ENCODE measurements around the gene MYL5.
"Not testable (repeated sequence)": the region's sequence is repeated elsewhere in the genome, so short reads cannot be mapped to it uniquely, and the experiment has no call there.

Gene MYL5

DNA sequence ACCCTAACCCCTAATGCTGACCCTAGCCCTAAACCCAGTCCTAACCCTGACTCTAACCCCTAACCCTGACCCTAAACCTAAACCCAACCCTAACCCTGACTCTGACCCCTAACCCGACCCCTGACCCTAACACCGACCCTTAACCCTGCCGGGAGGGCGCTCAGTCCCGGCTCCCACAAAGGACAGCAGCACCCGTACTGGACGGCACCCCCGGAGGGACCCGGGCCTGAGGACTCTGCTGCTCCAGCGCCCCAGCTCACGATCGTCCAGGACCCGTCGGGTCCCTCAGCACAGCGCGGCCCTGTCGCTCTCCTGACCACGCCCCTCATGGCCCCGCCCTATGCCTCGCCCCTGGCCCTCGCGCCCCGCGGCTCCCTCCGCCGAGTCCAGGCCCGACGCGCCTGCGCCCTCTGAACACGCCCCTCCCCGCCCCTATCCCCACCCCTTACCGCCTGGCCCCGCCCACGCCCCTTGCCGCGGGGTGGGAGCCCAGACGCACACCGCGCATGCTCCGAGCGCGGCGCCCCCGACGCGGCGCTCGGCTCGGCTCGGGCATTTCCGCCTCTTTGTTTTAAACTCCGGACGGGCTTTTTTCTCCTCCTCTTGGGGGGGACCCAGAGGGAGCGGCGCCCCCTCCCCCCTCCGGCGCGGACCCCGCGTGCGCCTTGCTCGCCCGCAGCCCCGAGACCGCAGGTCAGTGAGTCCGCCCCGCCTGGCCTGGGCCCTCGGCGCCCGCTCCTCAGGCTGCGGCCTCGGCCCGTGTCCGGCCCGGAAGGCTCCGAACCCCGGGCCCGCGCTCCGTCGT lies 31.1 kb downstream of the MYL5 start, which contains the start of gene PCGF3:
Gene PCGF3, plus strand, starts transcription at position 555 of the 805 bp plus-strand sequence. CDS start 27,849 bp downstream, outside the sequence.
- Histone ChIP-seq H3K27me3 (ENCODE audit: control insufficient read depth, insufficient read depth, low read length) (no peaks in the 10 kb centered on the region), H3K9ac (ENCODE audit: low read length) (peak within 1 kb of the TSS; percentile 99), H3K9me3 (ENCODE audit: control insufficient read depth, low read length) (no peaks in the 10 kb centered on the region), H3K4me3 (ENCODE audit: low read length) (peak within 1 kb of the TSS; percentile 87), H3K4me1 (ENCODE audit: control insufficient read depth, insufficient read depth, low read length) (peaks cover 59% of the 10 kb centered on the region), H3K36me3 (ENCODE audit: control insufficient read depth, insufficient read depth, low read length) (no peaks in the 10 kb centered on the region)

GRCh38 chr4:706083-706633 lies 31.8 kb downstream of the MYL5 start:
- H3K9ac ChIP-seq (ENCODE audit: low read length) = peak overlapping the region; percentile 99
- H3K9me3 ChIP-seq (ENCODE audit: control insufficient read depth, low read length); H3K36me3 ChIP-seq (ENCODE audit: control insufficient read depth, insufficient read depth, low read length); H3K27me3 ChIP-seq (ENCODE audit: control insufficient read depth, insufficient read depth, low read length): not testable (repeated sequence)
- peaks cover 52% of the 10 kb centered on the region for H3K4me1 ChIP-seq (ENCODE audit: control insufficient read depth, insufficient read depth, low read length)
- H3K4me3 ChIP-seq (ENCODE audit: low read length) = peak overlapping the region; percentile 87

DNA sequence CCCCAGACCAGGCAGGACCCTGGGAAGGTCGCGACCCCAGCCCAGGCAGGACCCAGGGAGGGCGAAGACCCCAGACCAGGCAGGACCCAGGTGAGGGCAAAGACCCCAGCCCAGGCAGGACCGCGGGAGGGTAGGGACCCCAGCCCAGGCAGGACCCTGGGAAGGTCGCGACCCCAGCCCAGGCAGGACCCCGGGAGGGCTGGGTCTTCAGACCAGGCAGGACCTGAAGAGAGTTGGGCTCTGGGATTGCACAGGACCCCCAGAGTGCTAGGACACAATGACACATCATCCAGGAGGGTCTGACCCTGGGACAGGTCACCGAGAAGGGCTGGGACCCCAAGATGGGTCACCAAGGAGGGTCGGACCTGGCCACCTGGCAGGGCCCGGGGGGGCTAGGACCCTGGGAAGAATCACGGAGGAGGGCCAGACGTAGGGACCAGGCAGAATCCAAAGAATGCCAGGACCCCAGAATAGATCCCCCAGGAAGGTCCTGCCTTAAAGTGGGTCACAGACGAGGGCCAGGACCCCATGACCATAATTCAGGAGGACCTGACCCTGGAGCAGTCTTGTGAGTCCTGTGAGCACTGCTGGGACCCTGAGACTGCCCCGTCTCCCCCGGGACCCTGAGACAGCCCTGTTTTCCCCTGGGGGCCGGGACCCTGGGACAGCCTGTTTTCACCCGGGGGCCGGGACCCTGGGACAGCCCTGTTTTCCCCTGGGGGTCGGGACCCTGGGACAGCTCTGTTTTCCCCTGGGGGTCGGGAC lies 32.7 kb downstream of the MYL5 start:
- Histone ChIP-seq H3K9me3 (ENCODE audit: control insufficient read depth, low read length) (no peaks in the 10 kb centered on the region), H3K9ac (ENCODE audit: low read length) (peak overlapping the region; percentile 99), H3K4me3 (ENCODE audit: low read length) (no peak overlapping the region), H3K4me1 (ENCODE audit: control insufficient read depth, insufficient read depth, low read length) (peaks cover 49% of the 10 kb centered on the region), H3K27me3 (ENCODE audit: control insufficient read depth, insufficient read depth, low read length) (no peaks in the 10 kb centered on the region), H3K36me3 (ENCODE audit: control insufficient read depth, insufficient read depth, low read length) (no peaks in the 10 kb centered on the region)

DNA sequence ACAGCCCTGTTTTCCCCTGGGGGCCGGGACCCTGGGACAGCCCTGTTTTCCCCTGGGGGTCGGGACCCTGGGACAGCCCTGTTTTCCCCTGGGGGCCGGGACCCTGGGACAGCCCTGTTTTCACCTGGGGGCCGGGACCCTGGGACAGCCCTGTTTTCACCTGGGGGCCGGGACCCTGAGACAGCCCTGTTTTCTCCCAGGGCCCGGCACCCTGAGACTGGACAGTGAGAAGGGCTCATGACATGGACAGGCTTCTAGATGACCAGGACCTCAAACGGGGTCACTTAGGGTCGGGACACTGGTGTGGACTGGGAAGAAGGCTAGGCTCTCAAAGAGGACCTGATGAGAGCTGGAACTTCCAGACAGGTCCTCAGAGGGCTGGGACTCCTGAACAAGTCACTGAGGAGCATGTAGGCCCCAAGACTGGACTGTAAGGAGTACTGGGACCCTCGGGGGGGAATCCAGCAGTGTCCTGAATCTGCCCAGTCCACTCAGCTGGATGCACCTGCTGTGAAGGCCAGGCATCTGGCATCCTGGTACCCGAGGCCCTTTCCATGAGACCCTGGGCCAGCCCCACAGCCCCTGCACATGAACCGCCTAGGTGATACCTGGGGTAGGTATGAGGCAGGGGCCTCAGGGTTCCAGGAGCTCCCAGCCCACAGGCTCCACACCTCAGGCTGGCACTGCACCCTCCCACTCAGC lies 33.7 kb downstream of the MYL5 start:
- peaks cover 41% of the 10 kb centered on the region for H3K4me1 ChIP-seq (ENCODE audit: control insufficient read depth, insufficient read depth, low read length)
- no peaks in the 10 kb centered on the region for H3K27me3 ChIP-seq (ENCODE audit: control insufficient read depth, insufficient read depth, low read length)
- no peaks in the 10 kb centered on the region for H3K36me3 ChIP-seq (ENCODE audit: control insufficient read depth, insufficient read depth, low read length)
- H3K9ac ChIP-seq (ENCODE audit: low read length) = no peak overlapping the region
- no peak overlapping the region for H3K4me3 ChIP-seq (ENCODE audit: low read length)
- H3K9me3 ChIP-seq (ENCODE audit: control insufficient read depth, low read length) = no peaks in the 10 kb centered on the region

GRCh38 chr4:708631-708933 lies 34.2 kb downstream of the MYL5 start:
- peaks cover 36% of the 10 kb centered on the region for H3K4me1 ChIP-seq (ENCODE audit: control insufficient read depth, insufficient read depth, low read length)
- H3K4me3 ChIP-seq (ENCODE audit: low read length) = no peak overlapping the region
- no peak overlapping the region for H3K9ac ChIP-seq (ENCODE audit: low read length)
- H3K27me3 ChIP-seq (ENCODE audit: control insufficient read depth, insufficient read depth, low read length) = no peaks in the 10 kb centered on the region
- no peaks in the 10 kb centered on the region for H3K9me3 ChIP-seq (ENCODE audit: control insufficient read depth, low read length)
- no peaks in the 10 kb centered on the region for H3K36me3 ChIP-seq (ENCODE audit: control insufficient read depth, insufficient read depth, low read length)

- no peaks in the 10 kb centered on the region for H3K27me3 ChIP-seq (ENCODE audit: control insufficient read depth, insufficient read depth, low read length)
- no peak overlapping the region for H3K4me3 ChIP-seq (ENCODE audit: low read length)
- H3K4me1 ChIP-seq (ENCODE audit: control insufficient read depth, insufficient read depth, low read length) = peaks cover 28% of the 10 kb centered on the region
- no peak overlapping the region for H3K9ac ChIP-seq (ENCODE audit: low read length)
- H3K9me3 ChIP-seq (ENCODE audit: control insufficient read depth, low read length) = no peaks in the 10 kb centered on the region
- no peaks in the 10 kb centered on the region for H3K36me3 ChIP-seq (ENCODE audit: control insufficient read depth, insufficient read depth, low read length)
Measured at GRCh38 chr4:709348-709747, 35.0 kb downstream of the MYL5 start.

- Histone ChIP-seq H3K9me3 (ENCODE audit: control insufficient read depth, low read length) (no peaks in the 10 kb centered on the region), H3K4me3 (ENCODE audit: low read length) (no peak overlapping the region), H3K4me1 (ENCODE audit: control insufficient read depth, insufficient read depth, low read length) (peaks cover 20% of the 10 kb centered on the region), H3K36me3 (ENCODE audit: control insufficient read depth, insufficient read depth, low read length) (no peaks in the 10 kb centered on the region), H3K27me3 (ENCODE audit: control insufficient read depth, insufficient read depth, low read length) (no peaks in the 10 kb centered on the region), H3K9ac (ENCODE audit: low read length) (no peak overlapping the region)
Measured at GRCh38 chr4:710116-710515, 35.8 kb downstream of the MYL5 start.

DNA sequence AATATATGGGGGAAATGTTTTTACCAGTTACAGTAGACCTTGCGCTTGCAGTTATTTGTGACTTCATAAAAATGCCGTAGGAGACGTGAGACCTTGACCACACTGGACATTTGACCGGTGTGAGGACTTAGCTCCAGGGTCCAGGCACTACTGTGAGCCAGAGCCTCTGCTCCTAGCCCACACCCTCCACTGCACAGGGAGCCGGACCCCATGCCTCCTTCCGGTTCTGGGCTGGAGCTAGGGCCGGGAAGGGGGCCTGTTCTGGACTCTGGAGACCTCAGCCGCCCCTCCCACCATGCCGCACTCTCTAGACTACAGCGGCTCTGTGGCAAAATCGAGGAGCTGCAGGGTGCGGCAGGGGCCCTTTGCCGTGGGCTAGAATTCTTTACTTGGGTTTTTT lies 36.6 kb downstream of the MYL5 start:
- Histone ChIP-seq H3K4me3 (ENCODE audit: low read length) (no peak overlapping the region), H3K9ac (ENCODE audit: low read length) (no peak overlapping the region), H3K4me1 (ENCODE audit: control insufficient read depth, insufficient read depth, low read length) (peaks cover 18% of the 10 kb centered on the region), H3K9me3 (ENCODE audit: control insufficient read depth, low read length) (no peaks in the 10 kb centered on the region), H3K27me3 (ENCODE audit: control insufficient read depth, insufficient read depth, low read length) (no peaks in the 10 kb centered on the region), H3K36me3 (ENCODE audit: control insufficient read depth, insufficient read depth, low read length) (no peaks in the 10 kb centered on the region)

DNA sequence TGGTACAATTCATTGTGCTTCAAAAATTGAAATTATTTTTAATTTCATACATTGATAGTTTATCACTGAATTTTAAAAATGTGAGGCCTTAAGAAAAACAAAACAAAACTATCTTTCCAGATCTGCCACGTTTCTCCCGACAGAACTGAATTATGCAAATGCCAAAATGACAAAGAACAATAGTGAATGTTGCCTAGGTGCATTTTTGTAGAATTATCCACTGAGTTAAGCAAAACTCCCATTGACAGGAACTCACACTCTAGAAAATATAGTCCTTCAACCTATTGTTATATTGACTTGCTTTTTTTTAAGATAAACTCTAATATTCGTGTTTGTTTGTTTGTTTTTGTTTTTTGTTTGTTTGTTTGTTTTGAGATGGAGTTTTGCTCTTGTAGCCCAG lies 37.8 kb downstream of the MYL5 start:
- no peak overlapping the region for H3K9ac ChIP-seq (ENCODE audit: low read length)
- H3K4me1 ChIP-seq (ENCODE audit: control insufficient read depth, insufficient read depth, low read length) = peaks cover 13% of the 10 kb centered on the region
- H3K36me3 ChIP-seq (ENCODE audit: control insufficient read depth, insufficient read depth, low read length) = no peaks in the 10 kb centered on the region
- H3K4me3 ChIP-seq (ENCODE audit: low read length) = no peak overlapping the region
- no peaks in the 10 kb centered on the region for H3K27me3 ChIP-seq (ENCODE audit: control insufficient read depth, insufficient read depth, low read length)
- no peaks in the 10 kb centered on the region for H3K9me3 ChIP-seq (ENCODE audit: control insufficient read depth, low read length)

GRCh38 chr4:712916-713632 lies 38.7 kb downstream of the MYL5 start:
- no peaks in the 10 kb centered on the region for H3K36me3 ChIP-seq (ENCODE audit: control insufficient read depth, insufficient read depth, low read length)
- H3K27me3 ChIP-seq (ENCODE audit: control insufficient read depth, insufficient read depth, low read length) = no peaks in the 10 kb centered on the region
- no peak overlapping the region for H3K9ac ChIP-seq (ENCODE audit: low read length)
- H3K4me3 ChIP-seq (ENCODE audit: low read length) = no peak overlapping the region
- H3K9me3 ChIP-seq (ENCODE audit: control insufficient read depth, low read length) = no peaks in the 10 kb centered on the region
- H3K4me1 ChIP-seq (ENCODE audit: control insufficient read depth, insufficient read depth, low read length) = peaks cover 10% of the 10 kb centered on the region

GRCh38 chr4:714087-714486 lies 39.7 kb downstream of the MYL5 start:
- Histone ChIP-seq H3K4me3 (ENCODE audit: low read length) (no peak overlapping the region), H3K9ac (ENCODE audit: low read length) (no peak overlapping the region), H3K9me3 (ENCODE audit: control insufficient read depth, low read length) (no peaks in the 10 kb centered on the region), H3K36me3 (ENCODE audit: control insufficient read depth, insufficient read depth, low read length) (no peaks in the 10 kb centered on the region), H3K27me3 (ENCODE audit: control insufficient read depth, insufficient read depth, low read length) (no peaks in the 10 kb centered on the region), H3K4me1 (ENCODE audit: control insufficient read depth, insufficient read depth, low read length) (peaks cover 4% of the 10 kb centered on the region)
